ENCODE results near the gene UCP2. TPM values are rescaled to one million over a fixed set of nuclear protein-coding genes. Genes with fewer than 3 reads are reported as not detected.

Gene UCP2
- total and polyA plus RNA-seq, 9 of the 15 experiments (the other 6 are each of a cell fraction or from before 2014, with no cell fraction given), result 19.2 to 216 (median 87.9) TPM

- TF ChIP-seq THRB (CRISPR knock-in tag; conservative IDR thresholded peaks at IDR 0.05), result no peak
- no peak for TF ChIP-seq POLR3G (IDR thresholded peaks at IDR 0.05; ENCODE audit: extremely low read depth, insufficient read length, insufficient replicate concordance)
- TF ChIP-seq ZC3H8 (IDR thresholded peaks at IDR 0.05), result no peak
- TF ChIP-seq NFIX (CRISPR knock-in tag; IDR thresholded peaks at IDR 0.05; ENCODE audit: low read depth), result no peak
- no peak for TF ChIP-seq DACH1 (IDR thresholded peaks at IDR 0.05; ENCODE audit: partially characterized antibody)
- no peak for TF ChIP-seq BCL6 (CRISPR knock-in tag; IDR thresholded peaks at IDR 0.05)
- TF ChIP-seq TAL1 (IDR thresholded peaks at IDR 0.05), result peak; percentile 90
- no peak for TF ChIP-seq FOXJ2 (tag; IDR thresholded peaks at IDR 0.05)
- TF ChIP-seq ZNF76 (CRISPR knock-in tag; IDR thresholded peaks at IDR 0.05; ENCODE audit: borderline replicate concordance), result no peak
- TF ChIP-seq TAF7 (tag; IDR thresholded peaks at IDR 0.05), result no peak
- no peak for TF ChIP-seq CAMTA2 (CRISPR knock-in tag; conservative IDR thresholded peaks at IDR 0.05)
- TF ChIP-seq ARID1B (IDR thresholded peaks at IDR 0.05), result peak; percentile 84
- TF ChIP-seq KLF16 (IDR thresholded peaks at IDR 0.05), result peak; percentile 52
- no peak for TF ChIP-seq ZKSCAN3 (CRISPR knock-in tag; IDR thresholded peaks at IDR 0.05)
- TF ChIP-seq SIN3A (IDR thresholded peaks at IDR 0.05; ENCODE audit: borderline replicate concordance in 2 of 2, control insufficient read depth in 1 of 2, low read depth in 2 of 2, low read length in 2 of 2), result no peak
- 0 out of 2 replicates have a peak, but pooled peaks have one; percentile 36 for TF ChIP-seq STAT5A (IDR thresholded peaks at IDR 0.05; ENCODE audit: borderline replicate concordance, low read length)
- no peak for TF ChIP-seq HOMEZ (CRISPR knock-in tag; IDR thresholded peaks at IDR 0.05)
- no peak for TF ChIP-seq ZNF707 (CRISPR knock-in tag; conservative IDR thresholded peaks at IDR 0.05)
- TF ChIP-seq PYGO2 (tag; IDR thresholded peaks at IDR 0.05), result 0 out of 2 replicates have a peak, but pooled peaks have one; percentile 21
These were observed 40.6 kb downstream of the UCP2 start (continued) for GRCh38 chr11:73942010-73942409.

All from K562 (cell line).